ENCODE results near the gene ST6GALNAC5. TPM values are rescaled to one million over a fixed set of nuclear protein-coding genes. Genes with fewer than 3 reads are reported as not detected.

ST6GALNAC5 gene
- total RNA-seq, 3 donors from 2014 or later, result 0.48 to 53.4 (median 15.4) TPM

GRCh38 chr1:76939817-76940216, 72.5 kb downstream of the ST6GALNAC5 start:
- Histone ChIP-seq H3K27me3 (no peaks in the 10 kb centered on the region), H3K36me3 (no peaks in the 10 kb centered on the region), H3K27ac (no peak overlapping the region), H3K9me3 (no peaks in the 10 kb centered on the region), H3K4me1 (no peaks in the 10 kb centered on the region), H3K4me3 (no peak overlapping the region)
- TF ChIP-seq POLR2AphosphoS5 (IDR thresholded peaks at IDR 0.05) (no peak), CTCF (IDR thresholded peaks at IDR 0.05) (no peak), POLR2A (IDR thresholded peaks at IDR 0.05) (no peak)
- no peak for DNase-seq (ENCODE audit: low spot score in 2 of 2)
- intact Hi-C loops (cut with DNase I; ENCODE audit: low total_unique reads), result no loop called here

DNA sequence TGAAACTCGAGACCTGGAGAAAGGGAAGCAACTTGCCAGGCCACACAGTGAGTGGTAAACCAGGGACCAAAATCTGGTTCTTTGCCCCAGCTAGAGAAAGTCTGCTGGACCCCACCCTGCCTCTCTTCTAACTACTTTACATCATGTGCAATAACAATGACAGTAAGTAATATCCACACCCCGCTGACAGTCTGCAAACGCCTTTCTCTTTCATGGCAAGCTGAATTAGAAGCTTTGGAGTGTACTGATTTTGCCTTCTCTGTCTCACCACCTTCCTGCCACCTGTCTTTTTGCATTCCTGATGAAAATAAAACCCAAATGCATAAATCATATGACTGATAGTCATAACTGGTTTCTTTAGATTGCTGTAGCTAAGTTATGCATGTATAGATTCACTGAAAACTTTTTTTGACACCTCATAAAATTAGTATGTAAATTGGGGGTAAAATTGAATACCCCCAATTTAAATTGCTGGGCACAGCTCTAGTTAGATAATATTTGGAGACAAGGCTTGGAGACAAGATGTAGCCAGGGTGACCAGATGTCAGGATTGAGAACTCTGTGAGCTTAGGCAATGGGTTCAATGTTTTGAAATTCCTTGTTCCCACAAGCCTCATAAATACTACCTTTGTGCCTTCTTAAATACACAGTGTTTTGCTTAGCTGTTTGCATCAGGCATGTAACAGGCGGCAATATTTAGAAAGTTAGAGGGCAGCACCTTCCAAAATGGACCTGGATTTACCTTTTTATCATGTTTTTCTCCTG, 73.5 kb downstream of the ST6GALNAC5 start:
- TF ChIP-seq POLR2A (IDR thresholded peaks at IDR 0.05) (no peak), POLR2AphosphoS5 (IDR thresholded peaks at IDR 0.05) (no peak), CTCF (IDR thresholded peaks at IDR 0.05) (no peak)

GRCh38 chr1:76942549-76942948, 75.3 kb downstream of the ST6GALNAC5 start:
- H3K36me3 ChIP-seq, result no peaks in the 10 kb centered on the region
- no peaks in the 10 kb centered on the region for H3K27me3 ChIP-seq
- TF ChIP-seq POLR2AphosphoS5 (IDR thresholded peaks at IDR 0.05) (no peak), CTCF (IDR thresholded peaks at IDR 0.05) (no peak), POLR2A (IDR thresholded peaks at IDR 0.05) (no peak)
- DNase-seq (ENCODE audit: low spot score in 2 of 2), result no peak
- intact Hi-C loops (cut with DNase I; ENCODE audit: low total_unique reads), result no loop called here
- H3K27ac ChIP-seq, result no peak overlapping the region
- no peak overlapping the region for H3K4me3 ChIP-seq
- no peaks in the 10 kb centered on the region for H3K4me1 ChIP-seq
- H3K9me3 ChIP-seq, result no peaks in the 10 kb centered on the region

More for the DNA sequence above, 73.5 kb downstream of the ST6GALNAC5 start:
- no peak for DNase-seq (ENCODE audit: low spot score in 2 of 2)
- Histone ChIP-seq H3K4me3 (no peak overlapping the region), H3K9me3 (no peaks in the 10 kb centered on the region), H3K4me1 (no peaks in the 10 kb centered on the region), H3K36me3 (no peaks in the 10 kb centered on the region), H3K27me3 (no peaks in the 10 kb centered on the region), H3K27ac (no peak overlapping the region)
- intact Hi-C loops (cut with DNase I; ENCODE audit: low total_unique reads), result no loop called here

DNA sequence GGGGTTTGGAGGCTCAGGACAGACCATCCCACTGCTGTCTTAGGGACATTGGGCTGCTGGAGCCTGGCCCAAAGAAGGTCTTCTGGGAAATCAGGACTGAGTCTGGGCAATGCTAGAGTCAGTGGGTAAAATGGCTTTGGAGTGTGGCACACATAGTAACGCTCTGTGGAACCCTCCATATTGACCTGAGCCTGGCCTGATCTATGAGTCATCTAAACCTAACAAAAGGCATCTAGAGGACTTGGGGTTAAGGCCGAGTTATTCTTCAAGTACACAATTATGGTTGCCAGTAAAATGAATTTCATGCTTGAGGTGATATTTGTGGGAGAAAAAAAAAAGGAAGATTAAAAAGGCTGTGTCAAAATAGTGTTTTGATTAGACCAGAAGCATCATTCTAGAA, 77.7 kb downstream of the ST6GALNAC5 start:
- intact Hi-C loops (cut with DNase I; ENCODE audit: low total_unique reads), result no loop called here
- no peak for TF ChIP-seq CTCF (IDR thresholded peaks at IDR 0.05)
- no peak for TF ChIP-seq POLR2AphosphoS5 (IDR thresholded peaks at IDR 0.05)
- TF ChIP-seq POLR2A (IDR thresholded peaks at IDR 0.05), result no peak

DNA sequence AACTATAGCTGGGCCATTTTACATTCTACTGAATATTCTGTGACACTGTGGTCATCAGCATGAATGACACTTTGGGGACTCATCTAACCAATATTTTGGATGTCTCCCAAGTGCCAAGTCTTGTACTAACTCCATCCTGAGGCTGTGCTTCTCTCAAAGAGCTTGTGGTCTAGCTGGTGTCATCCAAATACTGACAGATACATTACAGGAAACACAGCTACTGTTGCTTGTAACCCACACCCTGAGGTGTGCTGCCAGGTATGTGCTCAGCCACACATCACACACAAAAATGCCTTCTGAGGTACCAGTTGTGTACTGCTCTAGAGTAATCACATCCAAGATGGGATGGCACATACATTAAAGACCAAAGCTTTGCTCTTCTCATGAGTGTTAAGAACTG, 81.6 kb downstream of the ST6GALNAC5 start:
- no peak for DNase-seq (ENCODE audit: low spot score in 2 of 2)
- Histone ChIP-seq H3K27me3 (no peaks in the 10 kb centered on the region), H3K27ac (no peak overlapping the region), H3K36me3 (no peaks in the 10 kb centered on the region), H3K9me3 (no peaks in the 10 kb centered on the region), H3K4me1 (no peaks in the 10 kb centered on the region), H3K4me3 (no peak overlapping the region)
- TF ChIP-seq CTCF (IDR thresholded peaks at IDR 0.05), result no peak
- no peak for TF ChIP-seq POLR2A (IDR thresholded peaks at IDR 0.05)
- no peak for TF ChIP-seq POLR2AphosphoS5 (IDR thresholded peaks at IDR 0.05)
- intact Hi-C loops (cut with DNase I; ENCODE audit: low total_unique reads), result no loop called here

More for the DNA sequence above, 77.7 kb downstream of the ST6GALNAC5 start:
- Histone ChIP-seq H3K36me3 (no peaks in the 10 kb centered on the region), H3K27ac (no peak overlapping the region), H3K9me3 (no peaks in the 10 kb centered on the region), H3K4me1 (no peaks in the 10 kb centered on the region), H3K27me3 (no peaks in the 10 kb centered on the region), H3K4me3 (no peak overlapping the region)
- DNase-seq (ENCODE audit: low spot score in 2 of 2), result no peak

All from breast epithelium (tissue), 4 donors.